Spleen (tissue), 11 donors: Measurements from ENCODE around the gene LMCD1. TPM values are rescaled to one million over a fixed set of nuclear protein-coding genes. Genes with fewer than 3 reads are reported as not detected.

ENCODE experiments used
- DNase-seq: peaks from one replicate; pipeline ENCODE4 v3.0.0-alpha.2; 2020
- H3K27ac ChIP-seq, 8 donors: fragments of 200-600 bp; sonication (generic) in 7 of 8; 1 replicate in 4 of 8; 2 replicates in 4 of 8; pipeline versions ENCODE4 v1.5.0 to v1.8.0; 2016 to 2021; ENCODE audit warnings: inconsistent platforms in 4 of 8, mild to moderate bottlenecking in 4 of 8, moderate library complexity in 1 of 8
- H3K27me3 ChIP-seq, 7 donors: fragments of 200-600 bp; sonication (generic) in 6 of 7; replicated peaks in 1 of 7; 1 replicate in 4 of 7; 2 replicates in 3 of 7; pipeline versions ENCODE4 v1.5.0 to v1.8.0; 2016 to 2021; ENCODE audit warnings: inconsistent platforms in 3 of 7, mild to moderate bottlenecking in 1 of 7
- H3K36me3 ChIP-seq, 6 donors: fragments of 200-600 bp; sonication (generic) in 5 of 6; 1 replicate in 4 of 6; 2 replicates in 2 of 6; pipeline versions ENCODE4 v1.5.0 to v1.8.0; 2016 to 2021; ENCODE audit warnings: inconsistent platforms in 2 of 6
- H3K4me1 ChIP-seq, 6 donors: fragments of 200-600 bp; sonication (generic) in 5 of 6; 1 replicate in 3 of 6; 2 replicates in 3 of 6; pipeline versions ENCODE4 v1.5.0 to v1.8.0; 2016 to 2021; ENCODE audit warnings: inconsistent platforms in 3 of 6
- H3K4me3 ChIP-seq, 8 donors: fragments of 200-600 bp; sonication (generic) in 7 of 8; 1 replicate in 4 of 8; 2 replicates in 4 of 8; pipeline versions ENCODE4 v1.5.0 to v1.8.0; 2016 to 2021; ENCODE audit warnings: inconsistent platforms in 4 of 8, mild to moderate bottlenecking in 4 of 8, moderate library complexity in 2 of 8
- H3K9me3 ChIP-seq, 8 donors: fragments of 200-600 bp; sonication (generic) in 7 of 8; 1 replicate in 4 of 8; 2 replicates in 4 of 8; pipeline versions ENCODE4 v1.5.0 to v1.8.0; 2016 to 2021; ENCODE audit warnings: inconsistent platforms in 4 of 8
- CTCF ChIP-seq, 11 experiments: fragments of 200-600 bp in 7 of 11; fragments of 450-650 bp in 4 of 11; sonication (generic) in 4 of 11; IDR thresholded peaks in 8 of 11; conservative IDR thresholded peaks in 3 of 11; 1 replicate in 7 of 11; 2 replicates in 4 of 11; pipeline versions ENCODE4 v1.4.0 to v1.8.0; 2016 to 2021; ENCODE audit warnings: antibody characterized with exemption in 11 of 11, inconsistent platforms in 4 of 11, mild to moderate bottlenecking in 1 of 11
- POLR2A ChIP-seq, 3 donors: fragments of 450-650 bp; IDR thresholded peaks; one replicate each; pipeline ENCODE4 v1.5.1; 2017; ENCODE audit warnings: antibody characterized with exemption in 3 of 3, mild to moderate bottlenecking in 1 of 3
- POLR2AphosphoS5 ChIP-seq, 3 donors: sonication (generic); formaldehyde crosslinking; IDR thresholded peaks; one replicate each; pipeline ENCODE4 v1.5.1; 2017; ENCODE audit warnings: antibody characterized with exemption in 3 of 3
- WGBS, 5 donors: extraction: QIAGEN DNeasy Blood & Tissue Kit in 3 of 5; methylation state at CpG; one replicate each; pipeline versions ENCODE4 v1.1.5 to v1.1.7; 2013 to 2018; 5-methylcytosine and 5-hydroxymethylcytosine counted together
- intact Hi-C: fragments of 100-400 bp; cut with DNase I; formaldehyde crosslinking; loops from one replicate; pipeline ENCODE4 v1.15.0; 2023; ENCODE audit warnings: low total_unique reads
- polyA plus RNA-seq, 3 donors: library from polyadenylated mRNA; stranded (reverse); fragments of 200-250 nt; gene quantifications; one replicate each; pipeline ENCODE4 v1.2.1, GENCODE V29; 2013
- total RNA-seq, 7 donors: library from RNA; depleted of rRNA in 3 of 7; stranded (reverse); fragments of >200 nt in 3 of 7; fragmentation: NEBNext Ultra II Directional in 4 of 7; extraction: Animal tissue kit (Norgen Biotek cat#: 25700) in 4 of 7; gene quantifications; one replicate each; pipeline versions ENCODE4 v1.1.0 to v1.2.1, GENCODE V29; 2016 to 2021
- donor health status: healthy with polysubstance abuse.
- donor health status: DM: no; HTN: no; CAD: no; lungs with moderate emphysema.
- donor health status: DM: no; HTN: no; CAD: no.
- donor health status: Bipolar disorder and iron deficiency.
- donor health status: healthy.
- donor health status: DM: no; HTN: no; CAD: no.
- donor health status: DM: yes; HTN: yes; CAD: no.

LMCD1 gene
- total and polyA plus RNA-seq, 10 donors = 24.5 to 203 (median 78.7) TPM

- H3K36me3 ChIP-seq = peaks cover 0 to 9% (median 0%) of the 10 kb centered on the region in 6 donors
- no peaks in the 10 kb centered on the region for H3K27me3 ChIP-seq
- H3K4me3 ChIP-seq = no peak overlapping the region
- H3K4me1 ChIP-seq = peaks cover 4 to 36% (median 19%) of the 10 kb centered on the region in 6 donors
- WGBS, 5 donors = 77 to 90% (median 79%) methylated on average over 5 of the region's 5 CpGs
- no peak for DNase-seq
- peak overlapping the region in 4 of 8 donors; percentile 29 to 62 (median 44) for H3K27ac ChIP-seq
- H3K9me3 ChIP-seq = no peaks in the 10 kb centered on the region
- intact Hi-C loops = no loop called here
- TF ChIP-seq POLR2A (IDR thresholded peaks at IDR 0.05) = no peak
- no peak for TF ChIP-seq CTCF (IDR thresholded peaks at IDR 0.05 in 8 of 11, conservative IDR thresholded peaks at IDR 0.05 in 3 of 11)
- TF ChIP-seq POLR2AphosphoS5 (IDR thresholded peaks at IDR 0.05) = no peak
Measured at GRCh38 chr3:8524656-8525399, 23.2 kb downstream of the LMCD1 start.

- no peak for TF ChIP-seq POLR2A (IDR thresholded peaks at IDR 0.05)
- TF ChIP-seq POLR2AphosphoS5 (IDR thresholded peaks at IDR 0.05) = no peak
- no peak for TF ChIP-seq CTCF (IDR thresholded peaks at IDR 0.05 in 8 of 11, conservative IDR thresholded peaks at IDR 0.05 in 3 of 11)
- Histone ChIP-seq H3K27ac (no peak overlapping the region), H3K27me3 (no peaks in the 10 kb centered on the region), H3K9me3 (no peaks in the 10 kb centered on the region), H3K36me3 (peaks cover 0 to 9% (median 0%) of the 10 kb centered on the region in 6 donors), H3K4me3 (no peak overlapping the region), H3K4me1 (peaks cover 4 to 46% (median 24%) of the 10 kb centered on the region in 6 donors)
- intact Hi-C loops = no loop called here
- WGBS, 5 donors = 76 to 87% (median 81%) methylated on average over 3 of the region's 3 CpGs
- DNase-seq = no peak
Measured at GRCh38 chr3:8525893-8526292, 24.3 kb downstream of the LMCD1 start.

GRCh38 chr3:8529181-8529637, 27.6 kb downstream of the LMCD1 start:
- intact Hi-C loops = no loop called here
- TF ChIP-seq CTCF (IDR thresholded peaks at IDR 0.05 in 8 of 11, conservative IDR thresholded peaks at IDR 0.05 in 3 of 11) (no peak), POLR2AphosphoS5 (IDR thresholded peaks at IDR 0.05) (peak in 1 of 3 donors; percentile 40)
- WGBS, 5 donors = 61 to 75% (median 72%) methylated on average over 9 of the region's 9 CpGs
- no peaks in the 10 kb centered on the region for H3K9me3 ChIP-seq
- peaks cover 4 to 65% (median 27%) of the 10 kb centered on the region in 6 donors for H3K4me1 ChIP-seq
- peak overlapping the region in 6 of 8 donors; percentile 7 to 57 (median 30) for H3K27ac ChIP-seq
- peaks cover 0 to 11% (median 0%) of the 10 kb centered on the region in 6 donors for H3K36me3 ChIP-seq
- no peak overlapping the region for H3K4me3 ChIP-seq
- no peak for DNase-seq
- no peaks in the 10 kb centered on the region for H3K27me3 ChIP-seq

GRCh38 chr3:8529738-8530525, 28.3 kb downstream of the LMCD1 start:
- no peak overlapping the region for H3K4me3 ChIP-seq
- peaks cover 0 to 11% (median 0%) of the 10 kb centered on the region in 6 donors for H3K36me3 ChIP-seq
- no peaks in the 10 kb centered on the region for H3K27me3 ChIP-seq
- intact Hi-C loops = no loop called here
- WGBS, 5 donors = 67 to 82% (median 75%) methylated on average over 12 of the region's 12 CpGs
- H3K4me1 ChIP-seq = peaks cover 4 to 65% (median 27%) of the 10 kb centered on the region in 6 donors
- no peaks in the 10 kb centered on the region for H3K9me3 ChIP-seq
- peak overlapping the region in 5 of 8 donors; percentile 7 to 36 (median 14) for H3K27ac ChIP-seq
- TF ChIP-seq POLR2AphosphoS5 (IDR thresholded peaks at IDR 0.05) = no peak
- TF ChIP-seq CTCF (IDR thresholded peaks at IDR 0.05 in 8 of 11, conservative IDR thresholded peaks at IDR 0.05 in 3 of 11) = no peak
- no peak for TF ChIP-seq POLR2A (IDR thresholded peaks at IDR 0.05)
- DNase-seq = no peak
